Neutrophil (primary cell): Measurements from ENCODE around the gene OVOL1.

Source experiments
- H3K27ac ChIP-seq: fragments of 200-600 bp; sonication (generic); 2 replicates; pipeline ENCODE4 v1.5.1; 2016; ENCODE audit warnings: mild to moderate bottlenecking, moderate library complexity
- H3K27me3 ChIP-seq: fragments of 200-600 bp; sonication (generic); 2 replicates; pipeline ENCODE4 v1.6.0; 2016; ENCODE audit warnings: mild to moderate bottlenecking
- H3K36me3 ChIP-seq: fragments of 200-600 bp; sonication (generic); 2 replicates; pipeline ENCODE4 v1.5.1; 2017
- H3K4me1 ChIP-seq, 2 experiments: fragments of 200-600 bp in 1 of 2; sonication (generic) in 1 of 2; 1 replicate in 1 of 2; 2 replicates in 1 of 2; pipeline versions ENCODE4 v1.5.1 to v1.6.1; 2013 to 2016; ENCODE audit warnings: low read depth in 1 of 2, low read length in 1 of 2, mild to moderate bottlenecking in 1 of 2, moderate library complexity in 1 of 2; ENCODE audit not compliant: control insufficient read depth in 1 of 2, insufficient read depth in 1 of 2
- H3K4me3 ChIP-seq, 2 experiments: fragments of 200-600 bp in 1 of 2; sonication (generic) in 1 of 2; 1 replicate in 1 of 2; 2 replicates in 1 of 2; pipeline ENCODE4 v1.5.1; 2013 to 2016; ENCODE audit warnings: low read depth in 1 of 2, low read length in 1 of 2, mild to moderate bottlenecking in 1 of 2, moderate library complexity in 1 of 2
- H3K9me3 ChIP-seq: fragments of 200-600 bp; sonication (generic); 2 replicates; pipeline ENCODE4 v1.5.1; 2016
- TF ChIP-seq, protein P1 (sequence below): fragments of 200-600 bp; sonication (generic); IDR thresholded peaks from 2 replicates; pipeline ENCODE4 v1.5.1; 2016; ENCODE audit warnings: antibody characterized with exemption

The OVOL1 gene

DNA sequence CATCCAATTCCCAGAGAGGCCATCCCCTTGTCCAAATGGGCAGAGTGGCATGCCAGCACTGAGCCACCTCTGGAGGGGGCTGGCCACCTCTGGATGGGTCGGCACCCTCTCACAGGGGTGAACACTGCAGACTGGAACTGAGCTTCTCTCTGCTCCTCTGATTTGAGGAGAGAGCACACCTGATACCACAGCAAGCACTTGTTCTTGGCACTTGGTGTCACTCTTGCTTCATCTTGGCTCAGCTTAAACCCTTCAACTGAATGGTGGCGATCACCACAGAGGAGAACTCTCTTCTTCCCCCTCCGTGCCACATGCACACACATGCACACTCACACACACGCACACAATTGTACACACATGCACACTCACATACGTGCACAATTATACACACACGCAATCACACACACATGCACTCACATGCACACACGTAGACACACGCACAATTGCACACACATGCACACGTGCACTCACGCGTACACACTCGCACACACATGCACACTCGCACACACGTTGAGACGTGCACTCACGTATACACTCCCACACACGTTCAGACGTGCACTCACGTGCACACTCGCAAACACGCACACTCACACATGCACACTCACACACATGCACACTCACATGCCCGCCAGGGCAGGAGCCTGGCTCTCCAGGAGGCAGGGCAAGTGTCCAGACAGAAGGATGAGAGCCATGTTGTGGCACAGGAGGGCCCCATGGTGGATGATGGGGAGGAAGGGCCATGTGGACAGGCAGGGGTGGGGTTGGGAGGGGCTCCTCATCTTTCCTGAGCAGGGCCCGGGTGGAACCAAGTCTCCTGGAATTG lies 23.4 kb downstream of the OVOL1 start:
- Histone ChIP-seq H3K27me3 (peaks cover 15% of the 10 kb centered on the region), H3K36me3 (no peaks in the 10 kb centered on the region)
- TF ChIP-seq, protein P1, sequence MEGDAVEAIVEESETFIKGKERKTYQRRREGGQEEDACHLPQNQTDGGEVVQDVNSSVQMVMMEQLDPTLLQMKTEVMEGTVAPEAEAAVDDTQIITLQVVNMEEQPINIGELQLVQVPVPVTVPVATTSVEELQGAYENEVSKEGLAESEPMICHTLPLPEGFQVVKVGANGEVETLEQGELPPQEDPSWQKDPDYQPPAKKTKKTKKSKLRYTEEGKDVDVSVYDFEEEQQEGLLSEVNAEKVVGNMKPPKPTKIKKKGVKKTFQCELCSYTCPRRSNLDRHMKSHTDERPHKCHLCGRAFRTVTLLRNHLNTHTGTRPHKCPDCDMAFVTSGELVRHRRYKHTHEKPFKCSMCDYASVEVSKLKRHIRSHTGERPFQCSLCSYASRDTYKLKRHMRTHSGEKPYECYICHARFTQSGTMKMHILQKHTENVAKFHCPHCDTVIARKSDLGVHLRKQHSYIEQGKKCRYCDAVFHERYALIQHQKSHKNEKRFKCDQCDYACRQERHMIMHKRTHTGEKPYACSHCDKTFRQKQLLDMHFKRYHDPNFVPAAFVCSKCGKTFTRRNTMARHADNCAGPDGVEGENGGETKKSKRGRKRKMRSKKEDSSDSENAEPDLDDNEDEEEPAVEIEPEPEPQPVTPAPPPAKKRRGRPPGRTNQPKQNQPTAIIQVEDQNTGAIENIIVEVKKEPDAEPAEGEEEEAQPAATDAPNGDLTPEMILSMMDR, result no peak

DNA sequence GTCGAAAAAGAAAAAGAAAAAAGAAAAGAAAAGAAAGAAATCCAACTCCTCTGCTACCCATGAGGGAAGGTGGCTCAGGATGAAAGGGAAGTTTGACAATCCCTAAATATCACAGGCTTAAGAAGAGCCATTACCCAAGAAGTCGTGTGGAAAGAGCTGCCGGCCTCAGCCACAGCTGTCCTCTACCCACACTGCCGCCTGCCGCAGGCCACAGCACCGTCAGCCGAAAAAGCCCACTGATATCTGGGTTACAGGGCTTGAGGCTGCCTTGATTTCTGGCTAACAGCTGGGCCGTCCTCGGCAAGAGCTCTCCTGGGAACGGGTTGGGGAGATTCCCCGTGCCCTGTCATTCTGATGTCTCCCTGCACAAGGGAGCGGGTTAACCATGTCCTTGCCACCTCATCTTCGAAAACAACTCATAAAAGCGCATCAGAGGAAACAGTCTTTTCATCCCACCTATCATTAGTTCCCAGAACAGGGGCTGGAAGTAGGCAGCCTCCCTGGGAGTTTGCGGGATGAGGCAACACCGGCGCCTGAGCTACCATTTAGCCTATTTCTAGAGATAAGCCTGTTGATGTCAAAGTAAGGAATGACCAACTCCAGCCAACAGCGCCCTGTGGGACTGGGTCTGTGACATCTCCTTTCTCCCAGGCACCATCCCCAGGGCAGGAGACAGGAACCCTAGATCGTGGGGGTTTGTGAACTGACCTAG lies 25.1 kb downstream of the OVOL1 start:
- H3K27ac ChIP-seq, result peak overlapping the region; percentile 80
- peaks cover 14% of the 10 kb centered on the region for H3K27me3 ChIP-seq
- TF ChIP-seq, protein P1, result no peak
- no peaks in the 10 kb centered on the region for H3K9me3 ChIP-seq
- peak overlapping the region in 1 of 2 experiments; percentile 1 for H3K4me3 ChIP-seq
- peaks cover 42 to 50% of the 10 kb centered on the region in 2 experiments for H3K4me1 ChIP-seq
- H3K36me3 ChIP-seq, result no peaks in the 10 kb centered on the region

More for the DNA sequence above, 23.4 kb downstream of the OVOL1 start:
- Histone ChIP-seq H3K4me3 (no peak overlapping the region), H3K4me1 (peaks cover 36 to 40% of the 10 kb centered on the region in 2 experiments), H3K9me3 (no peaks in the 10 kb centered on the region), H3K27ac (no peak overlapping the region)

DNA sequence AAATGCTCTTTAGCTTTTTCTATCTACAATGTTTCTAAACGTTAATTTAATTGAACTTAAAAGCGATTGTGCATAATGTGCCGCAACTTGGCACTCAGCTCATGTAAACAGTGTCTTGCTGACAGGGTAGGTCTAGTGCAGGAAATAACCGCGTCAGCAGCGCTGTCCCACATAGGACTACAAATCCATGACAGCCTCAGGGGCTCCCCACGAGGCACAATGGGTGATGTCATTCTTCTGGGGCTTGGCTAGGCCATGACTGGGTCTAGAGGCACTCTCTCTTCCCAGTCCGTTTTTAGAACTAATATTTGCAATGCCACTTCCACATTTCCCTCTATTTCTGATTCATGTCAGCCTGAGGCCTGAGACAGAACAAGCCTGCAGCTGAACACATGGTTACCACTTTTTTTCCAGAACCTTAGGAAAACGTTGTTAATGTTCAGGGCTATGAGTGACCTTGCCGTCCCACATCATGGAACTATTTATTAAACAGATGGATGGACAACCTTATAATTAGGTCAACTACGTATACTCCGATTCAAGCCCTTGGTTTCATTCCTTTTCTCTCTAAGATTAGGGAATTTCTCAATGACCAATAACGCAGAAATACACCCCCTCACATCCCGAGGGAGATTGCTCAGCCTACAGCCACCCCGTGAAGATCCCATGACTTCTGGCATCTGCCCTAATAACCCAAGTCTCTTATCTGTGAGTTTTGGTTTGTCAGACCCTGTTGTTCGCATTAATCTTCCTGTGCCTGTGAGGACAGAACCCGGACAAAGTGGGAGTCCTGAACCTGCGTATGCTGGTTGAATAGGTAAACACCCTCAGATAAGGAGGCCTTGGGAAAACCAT lies 27.5 kb downstream of the OVOL1 start:
- no peaks in the 10 kb centered on the region for H3K9me3 ChIP-seq
- TF ChIP-seq, protein P1, result no peak
- peak overlapping the region; percentile 9 for H3K27ac ChIP-seq
- H3K36me3 ChIP-seq, result no peaks in the 10 kb centered on the region
- no peaks in the 10 kb centered on the region for H3K27me3 ChIP-seq
- H3K4me3 ChIP-seq, result no peak overlapping the region
- H3K4me1 ChIP-seq, result peaks cover 52 to 66% of the 10 kb centered on the region in 2 experiments

DNA sequence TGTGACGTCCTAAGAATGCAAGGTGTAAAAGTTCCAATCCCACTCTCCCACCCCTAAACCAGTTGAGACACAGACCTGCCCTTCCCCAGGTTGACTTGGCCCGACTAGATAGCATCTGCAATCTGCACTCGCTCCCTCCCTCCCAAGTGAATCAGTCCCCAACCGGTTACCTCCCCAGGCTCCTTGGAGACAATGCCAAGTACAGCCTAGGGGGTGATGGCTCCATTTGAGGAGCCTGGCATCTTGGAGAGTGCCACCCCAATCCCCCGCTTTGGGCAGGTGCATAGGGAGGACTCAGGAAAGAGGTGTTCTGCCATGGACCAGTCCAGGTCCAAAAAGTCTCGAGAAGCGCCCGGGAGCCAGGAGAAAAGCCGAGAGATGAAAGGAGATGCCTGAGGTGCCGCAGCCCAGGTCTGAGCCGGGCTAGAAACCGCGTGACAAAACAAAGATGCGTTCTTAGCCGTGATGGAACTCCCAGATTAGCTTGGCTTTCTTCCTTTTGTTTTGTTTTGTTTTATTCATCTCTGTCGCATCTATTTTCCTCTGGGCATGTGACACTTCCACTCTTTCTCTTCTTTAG lies 28.2 kb downstream of the OVOL1 start:
- H3K4me3 ChIP-seq, result no peak overlapping the region
- TF ChIP-seq, protein P1, result no peak
- H3K4me1 ChIP-seq, result peaks cover 52 to 67% of the 10 kb centered on the region in 2 experiments
- H3K36me3 ChIP-seq, result no peaks in the 10 kb centered on the region
- H3K27me3 ChIP-seq, result no peaks in the 10 kb centered on the region
- no peaks in the 10 kb centered on the region for H3K9me3 ChIP-seq
- H3K27ac ChIP-seq, result no peak overlapping the region

DNA sequence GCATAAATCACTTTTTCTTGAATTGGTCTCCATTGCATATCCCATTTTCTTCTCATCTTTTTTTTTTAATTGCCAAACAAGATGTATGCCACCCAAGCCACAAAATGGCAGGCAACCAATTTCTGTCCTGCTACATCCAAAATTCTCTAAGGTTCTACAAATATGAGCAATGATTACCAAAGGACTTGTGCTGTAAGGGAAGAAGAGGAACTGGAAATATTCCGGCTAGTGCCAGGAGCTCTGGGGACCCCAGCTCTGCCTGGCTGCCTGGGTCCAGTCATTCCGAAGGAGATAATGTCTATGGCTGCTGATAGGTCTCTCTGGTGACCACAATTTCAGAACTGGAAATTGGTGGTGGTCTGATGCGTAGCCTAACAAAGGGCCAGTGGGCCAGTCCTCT lies 29.8 kb downstream of the OVOL1 start:
- H3K4me1 ChIP-seq, result peaks cover 45 to 61% of the 10 kb centered on the region in 2 experiments
- no peaks in the 10 kb centered on the region for H3K9me3 ChIP-seq
- peak overlapping the region; percentile 94 for H3K27ac ChIP-seq
- no peaks in the 10 kb centered on the region for H3K36me3 ChIP-seq
- no peak overlapping the region for H3K4me3 ChIP-seq
- H3K27me3 ChIP-seq, result no peaks in the 10 kb centered on the region
- TF ChIP-seq, protein P1, result no peak
